C4-2B (cell line): ENCODE measurements around the gene PDLIM5.

ENCODE experiments used
- H3K27ac ChIP-seq: fragments of 450-650 bp; 2 replicates; pipeline ENCODE4 v1.5.1; 2017
- CTCF ChIP-seq: fragments of 450-650 bp; conservative IDR thresholded peaks from 2 replicates; pipeline ENCODE4 v1.5.1; 2017; ENCODE audit warnings: mild to moderate bottlenecking
- ZFX ChIP-seq: fragments of 450-650 bp; IDR thresholded peaks from 2 replicates; pipeline ENCODE4 v1.6.1; 2017

The PDLIM5 gene

GRCh38 chr4:94461506-94461905 is 9.8 kb downstream of the PDLIM5 start:
- H3K27ac ChIP-seq, result no peak overlapping the region
- TF ChIP-seq CTCF, result no peak
- no peak for TF ChIP-seq ZFX

GRCh38 chr4:94462572-94462971 is 10.8 kb downstream of the PDLIM5 start:
- TF ChIP-seq ZFX (no peak), CTCF (no peak)
- no peak overlapping the region for H3K27ac ChIP-seq

GRCh38 chr4:94463771-94464170 is 12.0 kb downstream of the PDLIM5 start:
- TF ChIP-seq ZFX, result no peak
- no peak for TF ChIP-seq CTCF
- H3K27ac ChIP-seq, result no peak overlapping the region

GRCh38 chr4:94466371-94466770 is 14.6 kb downstream of the PDLIM5 start:
- no peak overlapping the region for H3K27ac ChIP-seq

GRCh38 chr4:94466923-94467322 is 15.2 kb downstream of the PDLIM5 start:
- no peak overlapping the region for H3K27ac ChIP-seq
- no peak for TF ChIP-seq CTCF
- TF ChIP-seq ZFX, result no peak

More at GRCh38 chr4:94466371-94466770, 14.6 kb downstream of the PDLIM5 start:
- TF ChIP-seq ZFX, result no peak
- no peak for TF ChIP-seq CTCF

GRCh38 chr4:94468093-94468769 is 16.5 kb downstream of the PDLIM5 start:
- TF ChIP-seq CTCF, result no peak
- H3K27ac ChIP-seq, result no peak overlapping the region

- no peak overlapping the region for H3K27ac ChIP-seq
- no peak for TF ChIP-seq ZFX
- no peak for TF ChIP-seq CTCF
Measured at GRCh38 chr4:94469221-94469784, 17.6 kb downstream of the PDLIM5 start.
